Upper lobe of left lung (tissue), 6 donors: ENCODE measurements around the gene GLOD4. TPM values are rescaled to one million over a fixed set of nuclear protein-coding genes. Genes with fewer than 3 reads are reported as not detected.

Experiments
- ATAC-seq, 2 donors: fragments of 200-7000 bp; cut with Tn5 transposase; one replicate each; pipeline ENCODE4 v1.9.1; 2022; ENCODE audit warnings: mild to moderate bottlenecking in 2 of 2, moderate library complexity in 2 of 2; ENCODE audit not compliant: low FRiP score in 2 of 2
- DNase-seq, 2 donors: peaks; one replicate each; pipeline ENCODE4 v3.0.0-alpha.2; 2019 to 2020
- H3K27ac ChIP-seq, 4 donors: fragments of 200-600 bp; sonication (generic); one replicate each; pipeline ENCODE4 v1.5.1; 2016 to 2019
- H3K27me3 ChIP-seq, 4 donors: fragments of 200-600 bp; sonication (generic); one replicate each; pipeline ENCODE4 v1.5.1; 2017 to 2019
- H3K36me3 ChIP-seq, 4 donors: fragments of 200-600 bp; sonication (generic); one replicate each; pipeline ENCODE4 v1.5.1; 2016 to 2019
- H3K4me1 ChIP-seq, 4 donors: fragments of 200-600 bp; sonication (generic); one replicate each; pipeline ENCODE4 v1.5.1; 2018 to 2019
- H3K4me3 ChIP-seq, 4 donors: fragments of 200-600 bp; sonication (generic); one replicate each; pipeline ENCODE4 v1.5.1; 2017 to 2019; ENCODE audit warnings: mild to moderate bottlenecking in 2 of 4, moderate library complexity in 1 of 4
- H3K9me3 ChIP-seq, 4 donors: fragments of 200-600 bp; sonication (generic); one replicate each; pipeline ENCODE4 v1.5.1; 2018 to 2019
- EP300 ChIP-seq, 4 donors: sonication (generic); formaldehyde crosslinking; IDR thresholded peaks; one replicate each; pipeline ENCODE4 v1.5.1; 2017; ENCODE audit warnings: antibody characterized with exemption in 4 of 4, control low read depth in 2 of 4
- POLR2A ChIP-seq, 4 donors: fragments of 450-650 bp; IDR thresholded peaks; one replicate each; pipeline ENCODE4 v1.5.1; 2016 to 2017; ENCODE audit warnings: antibody characterized with exemption in 4 of 4, mild to moderate bottlenecking in 2 of 4
- POLR2AphosphoS5 ChIP-seq, 2 donors: sonication (generic); formaldehyde crosslinking; IDR thresholded peaks; one replicate each; pipeline ENCODE4 v1.5.1; 2017; ENCODE audit warnings: antibody characterized with exemption in 2 of 2
- WGBS, 2 donors: methylation state at CpG; one replicate each; pipeline ENCODE4 v1.1.5; 2017 to 2018; 5-methylcytosine and 5-hydroxymethylcytosine counted together
- total RNA-seq, 6 donors: library from RNA; depleted of rRNA in 4 of 6; stranded (reverse); fragments of >200 nt in 4 of 6; gene quantifications; one replicate each; pipeline versions ENCODE4 v1.1.0 to v1.2.1, GENCODE V29; 2016 to 2021
- TF ChIP-seq, protein P1 (sequence below), 6 experiments: fragments of 450-650 bp in 4 of 6; fragments of 200-600 bp in 2 of 6; sonication (generic) in 2 of 6; IDR thresholded peaks; one replicate each; pipeline ENCODE4 v1.5.1; 2016 to 2019; ENCODE audit warnings: antibody characterized with exemption in 6 of 6
- donor health status: DM: no; HTN: no; CAD: no; lungs with moderate emphysema.
- donor health status: DM: no; HTN: yes; CAD: no; lungs with severe emphysema.

Gene GLOD4
- total RNA-seq, 6 donors from 2014 or later: 41.0 to 92.2 (median 51.8) TPM

DNA sequence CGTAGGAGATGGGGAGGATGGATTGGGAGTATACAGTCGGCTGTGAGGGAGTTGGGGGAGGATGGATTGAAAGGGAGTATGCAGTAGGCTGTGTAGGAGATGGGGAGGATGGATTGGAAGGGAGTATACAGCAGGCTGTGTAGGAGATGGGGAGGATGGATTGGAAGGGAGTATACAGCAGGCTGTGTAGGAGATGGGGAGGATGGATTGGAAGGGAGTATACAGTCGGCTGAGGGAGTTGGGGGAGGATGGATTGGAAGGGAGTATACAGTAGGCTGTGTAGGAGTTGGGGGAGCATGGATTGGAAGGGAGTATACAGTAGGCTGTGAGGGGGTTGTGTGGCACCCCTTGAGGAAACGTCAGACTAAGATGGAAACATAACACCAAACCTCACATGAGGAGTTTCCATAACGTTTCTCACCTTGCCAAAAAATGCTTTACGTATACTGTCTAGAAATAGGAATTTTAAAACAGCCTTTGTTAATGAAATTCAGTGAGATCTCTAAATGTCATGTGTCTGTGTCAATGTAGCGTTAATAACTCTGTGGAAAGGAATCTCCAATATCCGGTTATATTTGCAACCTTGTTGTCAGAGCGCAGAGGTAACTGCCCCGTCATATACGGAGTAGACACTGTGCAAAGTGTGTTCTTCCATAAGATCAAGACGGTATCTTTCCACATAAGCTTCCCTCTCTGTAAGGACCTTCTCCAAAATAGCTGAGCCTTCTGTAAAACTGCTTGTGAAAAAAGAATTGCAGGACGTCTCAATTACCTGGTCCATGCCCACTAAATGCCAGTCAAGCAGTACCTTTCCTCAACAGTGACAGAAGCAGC lies 61.2 kb downstream of the GLOD4 start:
- Histone ChIP-seq H3K27me3 (no peaks in the 10 kb centered on the region), H3K27ac (no peak overlapping the region), H3K4me3 (no peak overlapping the region), H3K4me1 (peaks cover under 1 to 8% (median 7%) of the 10 kb centered on the region in 4 donors), H3K36me3 (no peaks in the 10 kb centered on the region), H3K9me3 (no peaks in the 10 kb centered on the region)
- WGBS, 2 donors: 86% methylated on average over 13 of the region's 13 CpGs
- no peak for DNase-seq
- no peak for TF ChIP-seq EP300 (IDR thresholded peaks at IDR 0.05)
- TF ChIP-seq, protein P1, sequence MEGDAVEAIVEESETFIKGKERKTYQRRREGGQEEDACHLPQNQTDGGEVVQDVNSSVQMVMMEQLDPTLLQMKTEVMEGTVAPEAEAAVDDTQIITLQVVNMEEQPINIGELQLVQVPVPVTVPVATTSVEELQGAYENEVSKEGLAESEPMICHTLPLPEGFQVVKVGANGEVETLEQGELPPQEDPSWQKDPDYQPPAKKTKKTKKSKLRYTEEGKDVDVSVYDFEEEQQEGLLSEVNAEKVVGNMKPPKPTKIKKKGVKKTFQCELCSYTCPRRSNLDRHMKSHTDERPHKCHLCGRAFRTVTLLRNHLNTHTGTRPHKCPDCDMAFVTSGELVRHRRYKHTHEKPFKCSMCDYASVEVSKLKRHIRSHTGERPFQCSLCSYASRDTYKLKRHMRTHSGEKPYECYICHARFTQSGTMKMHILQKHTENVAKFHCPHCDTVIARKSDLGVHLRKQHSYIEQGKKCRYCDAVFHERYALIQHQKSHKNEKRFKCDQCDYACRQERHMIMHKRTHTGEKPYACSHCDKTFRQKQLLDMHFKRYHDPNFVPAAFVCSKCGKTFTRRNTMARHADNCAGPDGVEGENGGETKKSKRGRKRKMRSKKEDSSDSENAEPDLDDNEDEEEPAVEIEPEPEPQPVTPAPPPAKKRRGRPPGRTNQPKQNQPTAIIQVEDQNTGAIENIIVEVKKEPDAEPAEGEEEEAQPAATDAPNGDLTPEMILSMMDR (IDR thresholded peaks at IDR 0.05): no peak
- ATAC-seq: no peak

DNA sequence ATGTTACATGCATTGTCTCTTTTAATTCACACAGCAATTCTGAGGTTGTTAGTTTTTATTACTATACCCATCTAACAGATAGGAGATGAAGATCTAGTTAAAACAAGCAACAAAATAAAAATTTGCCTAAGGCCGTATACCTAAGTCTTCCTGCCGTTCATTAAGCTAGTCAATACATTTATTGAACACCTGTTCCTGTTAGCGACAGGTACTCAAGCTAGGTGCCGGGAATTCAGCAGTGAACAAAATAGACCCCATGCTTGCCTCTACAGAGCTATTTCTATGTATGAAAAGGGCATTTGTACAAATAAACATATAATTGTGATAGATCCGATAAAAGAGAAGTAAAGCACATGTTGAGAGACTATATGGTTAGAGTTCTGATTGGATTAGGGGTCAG lies 64.0 kb downstream of the GLOD4 start:
- DNase-seq: no peak
- H3K9me3 ChIP-seq: no peaks in the 10 kb centered on the region

More for the DNA sequence above, 64.0 kb downstream of the GLOD4 start:
- no peaks in the 10 kb centered on the region for H3K27me3 ChIP-seq
- H3K4me1 ChIP-seq: peaks cover 15 to 24% (median 23%) of the 10 kb centered on the region in 4 donors
- TF ChIP-seq, protein P1 (IDR thresholded peaks at IDR 0.05): no peak
- TF ChIP-seq POLR2A (IDR thresholded peaks at IDR 0.05) (no peak), POLR2AphosphoS5 (IDR thresholded peaks at IDR 0.05) (no peak), EP300 (IDR thresholded peaks at IDR 0.05) (no peak)
- WGBS, 2 donors: 94 to 96% methylated on average over 5 of the region's 5 CpGs
- no peaks in the 10 kb centered on the region for H3K36me3 ChIP-seq
- ATAC-seq: no peak
- no peak overlapping the region for H3K4me3 ChIP-seq
- no peak overlapping the region for H3K27ac ChIP-seq

Other genes starting within 250 kb of the GLOD4 start
- gene VPS53, start 67.4 kb downstream of the GLOD4 start, total RNA-seq: 100 to 1,000 TPM in 1 of 6 donors, 10 to 100 TPM in 5; 32.2 to 101 (median 64.7) TPM
- 10 to 100 TPM in 4 of 6 donors, 1 to 10 TPM in 2; 5.1 to 37.8 (median 11.7) TPM for gene TLCD3A, start 49.7 kb downstream of the GLOD4 start, total RNA-seq
- 10 to 100 TPM; 17.6 to 79.6 (median 21.5) TPM for gene GEMIN4, start 30.0 kb downstream of the GLOD4 start, total RNA-seq
- 10 to 100 TPM in 5 of 6 donors, 1 to 10 TPM in 1; 9.8 to 17.8 (median 13.2) TPM for gene MRM3, start 73 bp upstream of the GLOD4 start, total RNA-seq
- gene NXN, start 197.5 kb upstream of the GLOD4 start, total RNA-seq: 10 to 100 TPM; 32.4 to 63.1 (median 52.2) TPM
- gene TIMM22, start 214.8 kb upstream of the GLOD4 start, total RNA-seq: 10 to 100 TPM in 2 of 6 donors, 1 to 10 TPM in 4; 6.3 to 13.5 (median 8.9) TPM